OCI-LY7 (cell line): Measurements from ENCODE around the gene EIF4EBP2. TPM values are rescaled to one million over a fixed set of nuclear protein-coding genes. Genes with fewer than 3 reads are reported as not detected.

Source experiments
- BruUV-seq: library from RNA; stranded (reverse); fragments of 400-500 nt; replicated peaks from 2 replicates; lab custom pipeline; 2021; lab: Mats Ljungman, UMichigan
- CTCF ChIA-PET: fragments of 300-600 bp; sonication (Branson Sonifier 250); formaldehyde crosslinking; loops from one replicate; lab custom pipeline; 2022; ENCODE audit warnings: antibody characterized with exemption; ENCODE audit not compliant: unreplicated experiment; lab: Charles Lee
- POLR2A ChIA-PET: fragments of 300-600 bp; sonication (Branson Sonifier 250); formaldehyde crosslinking; loops from one replicate; lab custom pipeline; 2022; ENCODE audit warnings: antibody characterized with exemption; lab: Charles Lee
- DNase-seq: peaks from one replicate; pipeline ENCODE4 v3.0.0-alpha.2; 2015; ENCODE audit warnings: low spot score
- H2AFZ ChIP-seq: fragments of 200-600 bp; sonication (generic), shearing (Covaris generic); 2 replicates; pipeline ENCODE4 v1.6.1; 2014; ENCODE audit warnings: mild to moderate bottlenecking, antibody characterized with exemption, low read length, moderate library complexity
- H3K27ac ChIP-seq: fragments of 200-600 bp; sonication (generic); 2 replicates; pipeline ENCODE4 v1.5.1; 2014; ENCODE audit warnings: mixed run types, low read depth, mild to moderate bottlenecking, moderate library complexity, low read length, inconsistent platforms; ENCODE audit not compliant: poor library complexity, severe bottlenecking
- H3K36me3 ChIP-seq: fragments of 200-600 bp; sonication (generic); 2 replicates; pipeline ENCODE4 v1.6.1; 2014; ENCODE audit warnings: mild to moderate bottlenecking, antibody characterized with exemption, low read length, moderate library complexity, mixed read lengths; ENCODE audit not compliant: insufficient read depth
- H3K4me1 ChIP-seq: fragments of 200-600 bp; sonication (generic); 2 replicates; pipeline ENCODE4 v1.5.1; 2014; ENCODE audit warnings: mild to moderate bottlenecking, low read length; ENCODE audit not compliant: insufficient read depth, poor library complexity, severe bottlenecking
- H3K4me2 ChIP-seq: fragments of 200-600 bp; sonication (generic); 2 replicates; pipeline ENCODE4 v1.6.1; 2014; ENCODE audit warnings: mild to moderate bottlenecking, low read length
- H3K4me3 ChIP-seq: fragments of 200-600 bp; sonication (generic); 2 replicates; pipeline ENCODE4 v1.5.1; 2014; ENCODE audit warnings: mild to moderate bottlenecking, low read depth, low read length; ENCODE audit not compliant: poor library complexity, severe bottlenecking
- H3K79me2 ChIP-seq: fragments of 200-600 bp; sonication (generic); 2 replicates; pipeline ENCODE4 v1.6.1; 2016; ENCODE audit warnings: low read depth, mild to moderate bottlenecking, low read length, moderate library complexity, mixed read lengths; ENCODE audit not compliant: insufficient read depth
- H3K9me2 ChIP-seq: fragments of 200-600 bp; sonication (generic); 2 replicates; pipeline ENCODE4 v1.6.1; 2016; ENCODE audit warnings: mild to moderate bottlenecking, low read length, mixed read lengths; ENCODE audit not compliant: insufficient read depth
- H3K9me3 ChIP-seq: fragments of 200-600 bp; sonication (generic); 2 replicates; pipeline ENCODE4 v1.6.1; 2014; ENCODE audit warnings: mild to moderate bottlenecking, mixed run types, low read length, mixed read lengths
- H4K20me1 ChIP-seq: fragments of 200-600 bp; sonication (generic); 2 replicates; pipeline ENCODE4 v1.6.1; 2014; ENCODE audit warnings: mild to moderate bottlenecking, antibody characterized with exemption, low read length, moderate library complexity, mixed read lengths; ENCODE audit not compliant: insufficient read depth
- CTCF ChIP-seq: fragments of 200-600 bp; sonication (generic); conservative IDR thresholded peaks from 2 replicates; pipeline ENCODE4 v1.5.1; 2014; ENCODE audit warnings: mild to moderate bottlenecking, antibody characterized with exemption, low read length, moderate library complexity, mixed read lengths
- EZH2phosphoT487 ChIP-seq: fragments of 200-600 bp; sonication (generic); IDR thresholded peaks from 2 replicates; pipeline ENCODE4 v1.6.1; 2018; ENCODE audit warnings: low read depth, borderline replicate concordance, mild to moderate bottlenecking, mixed run types, antibody characterized with exemption, low read length, moderate library complexity, mixed read lengths
- intact Hi-C: fragments of 100-400 bp; cut with micrococcal nuclease; formaldehyde crosslinking; loops from one replicate; pipeline ENCODE4 v1.10.0; 2022; ENCODE audit not compliant: unreplicated experiment
- total RNA-seq, 2 experiments: library from RNA; depleted of rRNA in 1 of 2; stranded (reverse); fragments of >200 nt in 1 of 2; shearing (Covaris generic) in 1 of 2; gene quantifications; 2 replicates each; pipeline ENCODE4 v1.2.3, GENCODE V29; 2014 to 2022

The EIF4EBP2 gene
- total RNA-seq, 2 experiments from 2014 or later: 24.5 to 59.8 TPM

DNA sequence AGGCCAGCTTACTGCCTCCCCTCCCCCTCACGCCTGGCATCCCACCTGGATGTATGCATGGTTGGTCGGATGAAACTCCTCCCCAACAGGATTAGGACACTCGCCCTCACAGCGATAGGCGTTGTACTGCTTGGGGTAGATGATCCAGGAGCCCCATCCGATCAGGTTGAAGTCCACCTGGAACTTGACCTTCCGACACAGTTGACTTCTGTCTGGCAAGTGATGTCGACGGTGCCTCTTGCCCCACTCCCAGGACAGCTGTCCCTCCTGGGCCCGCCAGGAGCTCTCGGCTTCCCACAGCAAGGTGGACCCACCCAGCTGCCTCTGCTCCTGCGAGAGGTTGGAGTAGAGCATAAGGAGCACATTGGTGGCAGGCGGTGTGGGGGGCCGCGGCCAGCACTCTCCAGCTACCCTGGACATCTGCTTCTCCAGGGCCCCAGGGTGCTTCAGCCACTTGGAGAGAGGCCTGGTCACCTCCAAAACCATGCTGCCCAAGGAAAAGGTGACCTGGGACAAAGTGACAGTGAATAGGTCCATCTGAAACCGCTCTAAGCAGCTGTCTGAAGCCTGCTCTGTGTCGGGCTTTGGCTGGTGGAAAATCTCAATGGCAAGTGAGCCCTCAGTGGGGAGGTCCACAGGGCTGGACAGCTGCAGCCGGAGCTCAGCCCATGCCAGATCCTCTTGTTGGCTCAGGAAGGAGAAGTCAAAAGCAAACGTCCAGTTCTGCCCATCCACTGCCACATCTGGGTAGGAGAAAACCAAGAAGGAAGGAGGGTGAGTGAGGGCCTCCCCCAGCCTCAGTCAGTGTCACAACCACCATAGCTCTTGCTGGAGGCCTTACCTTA lies 31.5 kb downstream of the EIF4EBP2 start:
- peaks cover 1% of the 10 kb centered on the region; the same call in 1 of the 2 replicates for H3K36me3 ChIP-seq
- H3K9me3 ChIP-seq: no peaks in the 10 kb centered on the region
- POLR2A ChIA-PET: no interaction called here
- CTCF ChIA-PET: interaction anchor here (0.6 kb wide), 1 partner anchor 30 kb away, joined by 3 read pairs; no protein-coding TSS in a partner anchor
- no peaks in the 10 kb centered on the region for H3K9me2 ChIP-seq
- no peak overlapping the region for H2AFZ ChIP-seq
- BruUV-seq: no TSS peak
- no peak for DNase-seq
- no peaks in the 10 kb centered on the region for H4K20me1 ChIP-seq
- intact Hi-C loops: no loop called here
- no peak overlapping the region for H3K4me3 ChIP-seq
- TF ChIP-seq CTCF (no peak), EZH2phosphoT487 (no peak)
- H3K27ac ChIP-seq: no peak overlapping the region
- H3K4me2 ChIP-seq: no peak overlapping the region
- no peaks in the 10 kb centered on the region for H3K79me2 ChIP-seq
- no peaks in the 10 kb centered on the region for H3K4me1 ChIP-seq

DNA sequence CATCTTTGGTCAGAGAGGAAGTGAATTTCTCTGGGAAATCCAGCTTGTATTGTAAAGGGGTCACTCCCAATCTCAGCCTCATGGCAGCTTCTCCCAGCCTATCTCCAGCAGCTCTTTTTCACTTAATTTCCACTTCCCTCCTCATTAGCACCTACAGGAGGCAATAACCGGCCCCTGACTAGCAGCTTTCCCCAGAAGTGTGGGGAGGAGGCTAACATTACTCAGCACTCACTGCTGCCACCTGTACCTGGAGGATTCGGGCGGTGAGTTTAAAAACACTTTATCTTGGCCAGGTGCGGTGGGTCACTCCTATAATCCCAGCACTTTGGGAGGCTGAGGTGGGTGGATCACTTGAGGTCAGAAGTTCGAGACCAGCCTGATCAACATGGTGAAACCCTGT lies 33.8 kb downstream of the EIF4EBP2 start:
- intact Hi-C loops: no loop called here
- ChIA-PET CTCF (interaction anchor here (0.8 kb wide), 1 partner anchor 321 kb away, joined by 3 read pairs; no protein-coding TSS in a partner anchor), POLR2A (interaction anchor here (0.7 to 1.2 kb wide), 3 partner anchors 10 to 322 kb away, joined by 3 read pairs; no protein-coding TSS in a partner anchor)
- Histone ChIP-seq H3K79me2 (no peaks in the 10 kb centered on the region), H3K36me3 (no peaks in the 10 kb centered on the region), H3K9me2 (no peaks in the 10 kb centered on the region), H3K4me3 (no peak overlapping the region), H2AFZ (no peak overlapping the region), H3K4me1 (no peaks in the 10 kb centered on the region), H3K9me3 (no peaks in the 10 kb centered on the region), H3K4me2 (no peak overlapping the region), H4K20me1 (no peaks in the 10 kb centered on the region), H3K27ac (no peak overlapping the region)
- no TSS peak for BruUV-seq
- TF ChIP-seq CTCF: no peak
- no peak for TF ChIP-seq EZH2phosphoT487
- no peak for DNase-seq
